Thoracic aorta (tissue), 2 donors: ENCODE measurements around the gene SPATA31C1. TPM values are rescaled to one million over a fixed set of nuclear protein-coding genes. Genes with fewer than 3 reads are reported as not detected.

Experiments
- ATAC-seq: fragments of 150-250 bp; one replicate; pipeline ENCODE4 v1.8.0; 2017; ENCODE audit warnings: low read depth; ENCODE audit not compliant: insufficient number of reproducible peaks, low FRiP score
- DNase-seq: peaks from one replicate; pipeline ENCODE4 v3.0.0-alpha.2; 2020; ENCODE audit warnings: low spot score
- H3K27ac ChIP-seq, 2 donors: fragments of 200-600 bp; sonication (generic); 1 replicate in 1 of 2; 2 replicates in 1 of 2; pipeline ENCODE4 v1.5.1; 2016; ENCODE audit warnings: mild to moderate bottlenecking in 2 of 2, moderate library complexity in 2 of 2
- H3K27me3 ChIP-seq: fragments of 200-600 bp; sonication (generic); replicated peaks from 2 replicates; pipeline ENCODE4 v1.6.0; 2016; ENCODE audit warnings: mild to moderate bottlenecking; ENCODE audit not compliant: insufficient read depth
- H3K36me3 ChIP-seq: fragments of 200-600 bp; sonication (generic); one replicate; pipeline ENCODE4 v1.5.1; 2016
- H3K4me1 ChIP-seq, 2 donors: fragments of 200-600 bp; sonication (generic); 1 replicate in 1 of 2; 2 replicates in 1 of 2; pipeline versions ENCODE4 v1.5.1 to v1.6.0; 2016; ENCODE audit warnings: low read depth in 2 of 2, mild to moderate bottlenecking in 1 of 2; ENCODE audit not compliant: control insufficient read depth in 1 of 2
- H3K4me3 ChIP-seq: fragments of 200-600 bp; sonication (generic); 2 replicates; pipeline ENCODE4 v1.5.1; 2016; ENCODE audit warnings: mild to moderate bottlenecking
- H3K9me3 ChIP-seq: fragments of 200-600 bp; sonication (generic); 2 replicates; pipeline ENCODE4 v1.5.1; 2016
- total RNA-seq, 2 donors: library from RNA; depleted of rRNA; stranded (reverse); fragments of >200 nt; gene quantifications; one replicate each; pipeline versions ENCODE4 v1.1.0 to v1.2.3, GENCODE V29; 2016
- TF ChIP-seq, protein P1 (sequence below): fragments of 200-600 bp; sonication (generic); IDR thresholded peaks from one replicate; pipeline ENCODE4 v1.5.1; 2019; ENCODE audit warnings: antibody characterized with exemption

SPATA31C1 gene
- total RNA-seq, 2 donors from 2014 or later = not detected

DNA sequence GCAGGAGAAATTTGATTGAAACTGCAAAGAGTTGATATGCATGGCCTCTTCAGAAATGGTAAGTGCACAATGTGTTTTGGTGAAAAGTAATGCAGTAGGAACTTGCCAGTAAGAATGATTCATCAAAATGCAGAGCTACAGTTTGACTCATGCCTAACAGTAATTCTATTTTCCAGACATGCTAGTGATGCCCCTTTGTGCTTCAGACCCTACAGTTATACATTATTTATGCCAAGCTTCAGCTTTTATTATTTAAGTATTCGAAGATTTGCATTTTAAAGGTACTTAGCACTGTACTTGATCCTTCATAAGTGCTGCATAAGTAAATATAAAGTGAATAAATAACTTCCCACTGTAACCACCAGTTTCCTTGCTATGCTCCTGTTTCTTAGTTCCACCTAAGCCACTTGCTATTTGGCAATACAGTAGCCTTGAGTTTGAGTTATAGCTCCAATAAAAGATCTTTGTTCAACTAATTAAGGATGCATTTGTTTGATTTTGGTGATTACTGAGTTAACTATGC lies 38.7 kb upstream of the SPATA31C1 start:
- Histone ChIP-seq H3K4me1 (no peaks in the 10 kb centered on the region), H3K36me3 (no peaks in the 10 kb centered on the region), H3K4me3 (no peak overlapping the region), H3K27ac (no peak overlapping the region), H3K9me3 (no peaks in the 10 kb centered on the region), H3K27me3 (no peaks in the 10 kb centered on the region)
- DNase-seq = no peak
- no peak for ATAC-seq
- TF ChIP-seq, protein P1, sequence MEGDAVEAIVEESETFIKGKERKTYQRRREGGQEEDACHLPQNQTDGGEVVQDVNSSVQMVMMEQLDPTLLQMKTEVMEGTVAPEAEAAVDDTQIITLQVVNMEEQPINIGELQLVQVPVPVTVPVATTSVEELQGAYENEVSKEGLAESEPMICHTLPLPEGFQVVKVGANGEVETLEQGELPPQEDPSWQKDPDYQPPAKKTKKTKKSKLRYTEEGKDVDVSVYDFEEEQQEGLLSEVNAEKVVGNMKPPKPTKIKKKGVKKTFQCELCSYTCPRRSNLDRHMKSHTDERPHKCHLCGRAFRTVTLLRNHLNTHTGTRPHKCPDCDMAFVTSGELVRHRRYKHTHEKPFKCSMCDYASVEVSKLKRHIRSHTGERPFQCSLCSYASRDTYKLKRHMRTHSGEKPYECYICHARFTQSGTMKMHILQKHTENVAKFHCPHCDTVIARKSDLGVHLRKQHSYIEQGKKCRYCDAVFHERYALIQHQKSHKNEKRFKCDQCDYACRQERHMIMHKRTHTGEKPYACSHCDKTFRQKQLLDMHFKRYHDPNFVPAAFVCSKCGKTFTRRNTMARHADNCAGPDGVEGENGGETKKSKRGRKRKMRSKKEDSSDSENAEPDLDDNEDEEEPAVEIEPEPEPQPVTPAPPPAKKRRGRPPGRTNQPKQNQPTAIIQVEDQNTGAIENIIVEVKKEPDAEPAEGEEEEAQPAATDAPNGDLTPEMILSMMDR = no peak

- Histone ChIP-seq H3K4me3 (no peak overlapping the region), H3K9me3 (no peaks in the 10 kb centered on the region)
- no peak for ATAC-seq
Measured at GRCh38 chr9:87880116-87880515, 37.6 kb upstream of the SPATA31C1 start.

DNA sequence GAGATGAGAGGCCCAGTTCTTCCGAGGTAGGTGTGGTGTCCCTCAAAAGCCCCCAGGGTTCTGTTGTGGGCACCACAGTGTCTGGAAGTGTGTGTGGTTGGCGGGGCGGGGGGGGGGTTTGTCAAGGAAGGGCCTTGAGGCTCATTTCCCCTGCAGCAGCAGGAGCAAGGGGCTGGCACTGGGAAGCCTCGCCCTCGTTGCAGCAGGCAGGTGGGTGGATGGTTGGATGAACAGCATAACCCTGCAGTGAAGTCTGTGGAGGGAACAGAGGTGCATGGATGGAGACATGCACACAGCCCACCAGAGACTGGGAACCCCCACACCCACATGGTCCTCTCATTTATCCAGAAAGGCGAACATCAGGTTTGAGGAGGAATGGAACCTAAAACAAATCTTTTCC lies 37.1 kb upstream of the SPATA31C1 start:
- Histone ChIP-seq H3K4me3 (no peak overlapping the region), H3K4me1 (no peaks in the 10 kb centered on the region), H3K9me3 (no peaks in the 10 kb centered on the region), H3K36me3 (no peaks in the 10 kb centered on the region), H3K27me3 (no peaks in the 10 kb centered on the region), H3K27ac (no peak overlapping the region)
- ATAC-seq (no peak), DNase-seq (no peak)
- TF ChIP-seq, protein P1 = no peak

More at GRCh38 chr9:87880116-87880515, 37.6 kb upstream of the SPATA31C1 start:
- no peak for DNase-seq
- H3K4me1 ChIP-seq = no peaks in the 10 kb centered on the region
- TF ChIP-seq, protein P1 = no peak
- H3K27ac ChIP-seq = no peak overlapping the region
- no peaks in the 10 kb centered on the region for H3K27me3 ChIP-seq
- H3K36me3 ChIP-seq = no peaks in the 10 kb centered on the region

DNA sequence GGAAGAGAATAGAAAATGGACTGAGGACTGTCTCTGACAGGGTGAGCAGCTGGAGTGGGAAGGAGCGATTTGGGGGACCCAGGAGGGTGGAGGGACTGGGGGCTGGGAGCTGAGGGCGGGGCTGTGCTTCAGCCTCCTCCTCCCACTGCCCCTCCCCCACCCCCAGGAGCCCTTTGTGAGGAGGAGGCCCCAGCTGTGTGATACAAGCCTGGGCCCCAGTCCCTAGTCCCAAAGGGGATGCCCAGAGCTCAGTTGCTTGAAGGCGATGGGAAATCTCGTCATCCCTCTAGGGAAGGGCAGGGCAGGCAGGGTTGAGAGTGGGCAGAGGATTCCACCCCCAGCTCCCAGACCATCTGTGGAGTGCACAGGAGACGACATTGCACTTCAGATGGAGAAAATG lies 35.1 kb upstream of the SPATA31C1 start, which contains the start of gene SPATA31E1:
Gene SPATA31E1, plus strand, starts transcription at position 251 of the 400 bp plus-strand sequence. Its CDS starts 15 bp downstream, at position 266.
- TF ChIP-seq, protein P1 = no peak
- Histone ChIP-seq H3K27me3 (no peaks in the 10 kb centered on the region), H3K36me3 (no peaks in the 10 kb centered on the region), H3K4me1 (no peaks in the 10 kb centered on the region), H3K4me3 (no peak within 1 kb of the TSS), H3K27ac (no peak within 1 kb of the TSS), H3K9me3 (no peaks in the 10 kb centered on the region)
- DNase-seq (no peak), ATAC-seq (no peak)

DNA sequence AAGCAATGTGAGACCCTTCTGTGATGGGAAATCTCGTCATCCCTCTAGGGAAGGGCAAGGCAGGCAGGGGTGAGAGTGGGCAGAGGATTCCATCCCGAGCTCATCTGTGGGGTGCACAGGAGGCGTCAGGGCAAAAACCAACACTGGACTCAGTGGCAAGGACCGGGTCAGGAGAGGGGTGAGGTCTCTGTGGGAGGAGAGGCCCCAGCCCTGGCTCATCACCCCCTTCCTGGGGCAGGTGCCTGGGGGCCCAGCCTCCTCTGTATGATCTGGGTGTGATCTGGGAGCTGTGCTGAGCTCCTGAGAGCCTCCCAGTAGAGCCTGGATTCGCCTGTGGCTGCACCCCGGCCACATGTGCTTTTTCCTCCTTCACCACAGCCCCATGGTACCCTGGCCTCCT lies 34.5 kb upstream of the SPATA31C1 start:
- no peak overlapping the region for H3K4me3 ChIP-seq
- H3K36me3 ChIP-seq = no peaks in the 10 kb centered on the region
- no peaks in the 10 kb centered on the region for H3K27me3 ChIP-seq
- no peak for ATAC-seq
- TF ChIP-seq, protein P1 = no peak
- H3K4me1 ChIP-seq = no peaks in the 10 kb centered on the region
- H3K9me3 ChIP-seq = no peaks in the 10 kb centered on the region
- no peak for DNase-seq
- H3K27ac ChIP-seq = no peak overlapping the region
